ENCODE data around the gene ADAMTS13. TPM values are rescaled to one million over a fixed set of nuclear protein-coding genes. Genes with fewer than 3 reads are reported as not detected.
A peak's percentile ranks its signal among the peaks of the same experiment; 100 is the strongest.

ADAMTS13 gene
- 0.51 and 1.4 TPM in 2 replicates for total RNA-seq (2011; cell fraction: chromatin; rRNA removed; ENCODE audit: low replicate concordance)
- 0.53 and 0.83 TPM in 2 replicates for total RNA-seq (2011; cell fraction: nucleolus; rRNA removed)
- 0.44 and 1.4 TPM in 2 replicates for total RNA-seq (2011; cell fraction: nucleoplasm; rRNA removed)
- total RNA-seq (2014; rRNA removed) (0.04 TPM in 1 of 2 replicates, not detected in the other), total RNA-seq (2014; rRNA removed; fragmentation: Illumina TruSeq; extraction: Trizol) (not detected in 2 replicates), total RNA-seq (2015; rRNA removed; fragmentation: Illumina TruSeq; extraction: Trizol) (0.04 TPM in 1 of 2 replicates, not detected in the other), total RNA-seq (2021) (0.07 TPM in 1 of 2 replicates, not detected in the other), polyA plus RNA-seq (2011; rRNA removed) (0.16 and 0.20 TPM in 2 replicates), polyA plus RNA-seq (2014; fragmentation: Illumina TruSeq; extraction: Trizol) (0.03 TPM in 1 of 2 replicates, not detected in the other), polyA plus RNA-seq (2014; fragmentation: Nextera tagmentation; extraction: Ambion mirVana) (not detected), polyA plus RNA-seq (2014; rRNA removed) (0.04 and 0.26 TPM in 2 replicates), polyA minus RNA-seq (2011; rRNA and poly(A)+ RNA removed) (not detected in 2 replicates), Bru-seq, nascent RNA (percentile 24 among the genes with signal in this experiment), BruChase-seq, experiment 1, labeled RNA remaining after a 2-hour chase (percentile 10 among the genes with signal in this experiment), BruChase-seq, experiment 2, labeled RNA remaining after a 6-hour chase (percentile 15 among the genes with signal in this experiment)
- polyA plus RNA-seq (2011; cell fraction: cytosol; rRNA removed) = 0.10 and 0.16 TPM in 2 replicates
- 1.2 and 1.3 TPM in 2 replicates for polyA plus RNA-seq (2011; cell fraction: nucleus; rRNA removed)
- 0.29 and 1.0 TPM in 2 replicates for polyA plus RNA-seq (2012)
- polyA minus RNA-seq (2011; cell fraction: cytosol; rRNA and poly(A)+ RNA removed) = not detected in 2 replicates
- 0.33 and 0.40 TPM in 2 replicates for polyA minus RNA-seq (2011; cell fraction: nucleus; rRNA and poly(A)+ RNA removed)
- long read RNA-seq, experiment 1 = 0 reads
- long read RNA-seq, experiment 2 = 0 reads
- long read RNA-seq, experiment 3 = 0 reads

- Histone ChIP-seq H3K27me3 (ENCODE audit: control insufficient read depth in 2 of 2, insufficient read depth in 2 of 2, low read length in 2 of 2) (peaks cover 17 to 26% of the 10 kb centered on the region in 2 experiments), H3K27ac (ENCODE audit: extremely low read depth, low read depth, low read length) (no peak within 1 kb of the TSS), H3K9me1 (ENCODE audit: control insufficient read depth, insufficient read depth, low read length) (peaks cover 3% of the 10 kb centered on the region), H3K4me3 (no peak within 1 kb of the TSS), H3K4me2 (ENCODE audit: insufficient read depth, low read length) (no peak within 1 kb of the TSS), H3K79me2 (ENCODE audit: control insufficient read depth, insufficient read depth, low read length) (peaks cover 10% of the 10 kb centered on the region), H2AFZ (ENCODE audit: low read depth, low read length) (peak within 1 kb of the TSS; percentile 63), H3K4me1 (replicated peaks in 1 of 2; ENCODE audit: control insufficient read depth in 2 of 2, insufficient read depth in 2 of 2, low read length in 2 of 2) (peaks cover 16 to 33% of the 10 kb centered on the region in 2 experiments; a peak in 4 of 5 replicates), H3K36me3 (ENCODE audit: control insufficient read depth, insufficient read depth, low read length) (no peaks in the 10 kb centered on the region), H4K20me1 (replicated peaks; ENCODE audit: control insufficient read depth, insufficient read depth, low read length) (no peaks in the 10 kb centered on the region), H3K9me3 (replicated peaks; ENCODE audit: control insufficient read depth, insufficient read depth, low read depth, low read length) (no peaks in the 10 kb centered on the region), H3K9ac (ENCODE audit: insufficient read depth in 1 of 2, low read depth in 2 of 2, low read length in 2 of 2) (peak within 1 kb of the TSS; percentile 14 to 18; a peak in 2 of 4 replicates)
- in situ Hi-C loops (cut with MboI) (no loop called here), intact Hi-C loops (cut with micrococcal nuclease) (no loop called here)
- DNase-seq (ENCODE audit: extremely low read depth in 1 of 4, low spot score in 3 of 4) (peak in 1 of 4 experiments; percentile 53), FAIRE-seq (peak; percentile 80), ATAC-seq (peak; percentile 19; the same call in 2 of the 3 replicates)
- CTCF ChIA-PET (ENCODE audit: low intra/inter-chr PET ratio) = no interaction called here
- no TSS peak for BruUV-seq (replicated peaks)
- WGBS (ENCODE audit: insufficient coverage, low coverage, missing lambda C conversion rate) = 58% methylated on average over 22 of the region's 23 CpGs
- POLR2A ChIA-PET = interaction anchor here (0.6 to 1.0 kb wide), 2 partner anchors 10 to 318 kb away, joined by 3 read pairs; no protein-coding TSS in a partner anchor
- TF ChIP-seq GABPA (tag; conservative IDR thresholded peaks at IDR 0.05; ENCODE audit: low read depth) (no peak), PBX2 (CRISPR knock-in tag; IDR thresholded peaks at IDR 0.05; ENCODE audit: low read depth) (no peak), PBX2 (tag; conservative IDR thresholded peaks at IDR 0.05; ENCODE audit: low read depth) (no peak), SNRNP70 (optimal IDR thresholded peaks at IDR 0.05; ENCODE audit: low read depth, low read length) (no peak), THAP12 (CRISPR knock-in tag; IDR thresholded peaks at IDR 0.05) (no peak), NCOA4 (IDR thresholded peaks at IDR 0.05; ENCODE audit: partially characterized antibody) (no peak), CTCF (IDR thresholded peaks at IDR 0.05 in 2 of 3, conservative IDR thresholded peaks at IDR 0.05 in 1 of 3; ENCODE audit: insufficient read depth in 2 of 3, low read depth in 1 of 3, low read length in 3 of 3) (peak; percentile 21 to 43 (median 27); a peak in 2 of 6 replicates), NCOA6 (IDR thresholded peaks at IDR 0.05) (no peak), BDP1 (IDR thresholded peaks at IDR 0.05; ENCODE audit: insufficient read depth, insufficient read length) (no peak)
These were observed at the start of gene ADAMTS13 for GRCh38 chr9:133421615-133422542. TSS of gene ADAMTS13 (plus strand) at chr9:133422367. CDS start at chr9:133422444, 77 bp downstream.
